ENCODE results near the gene KIF3B.

KIF3B gene

GRCh38 chr20:32289661-32290431 lies 12.4 kb downstream of the KIF3B start:
- no peak for TF ChIP-seq TAF1 (IDR thresholded peaks at IDR 0.05; ENCODE audit: low read depth)
- TF ChIP-seq REST (IDR thresholded peaks at IDR 0.05; ENCODE audit: low read depth), result no peak
- TF ChIP-seq USF1 (IDR thresholded peaks at IDR 0.05), result no peak
- no peak for TF ChIP-seq EGR1 (IDR thresholded peaks at IDR 0.05)
- TF ChIP-seq NFIC (IDR thresholded peaks at IDR 0.05), result no peak
- no peak for TF ChIP-seq CEBPB (IDR thresholded peaks at IDR 0.05)
- TF ChIP-seq TCF12 (IDR thresholded peaks at IDR 0.05; ENCODE audit: low read depth), result no peak
- no peak for TF ChIP-seq MAX (IDR thresholded peaks at IDR 0.05)
- TF ChIP-seq YY1 (IDR thresholded peaks at IDR 0.05; ENCODE audit: low read depth), result no peak
- no peak for TF ChIP-seq ZBTB7A (IDR thresholded peaks at IDR 0.05; ENCODE audit: low read depth)
- TF ChIP-seq EP300 (IDR thresholded peaks at IDR 0.05; ENCODE audit: borderline replicate concordance), result no peak
- no peak for TF ChIP-seq CREB1 (IDR thresholded peaks at IDR 0.05; ENCODE audit: low read depth)
- no peak for TF ChIP-seq FOXM1 (IDR thresholded peaks at IDR 0.05; ENCODE audit: borderline replicate concordance, low read depth)
- no peak for TF ChIP-seq TEAD4 (IDR thresholded peaks at IDR 0.05)
- TF ChIP-seq RAD21 (IDR thresholded peaks at IDR 0.05; ENCODE audit: low read depth), result no peak

- TF ChIP-seq REST (IDR thresholded peaks at IDR 0.05; ENCODE audit: low read depth), result no peak
- TF ChIP-seq ZBTB7A (IDR thresholded peaks at IDR 0.05; ENCODE audit: low read depth), result no peak
Observed at GRCh38 chr20:32291166-32291565, 13.7 kb downstream of the KIF3B start.

- TF ChIP-seq TCF12 (IDR thresholded peaks at IDR 0.05; ENCODE audit: low read depth) (no peak), REST (IDR thresholded peaks at IDR 0.05; ENCODE audit: low read depth) (no peak), EP300 (IDR thresholded peaks at IDR 0.05; ENCODE audit: borderline replicate concordance) (no peak), CEBPB (IDR thresholded peaks at IDR 0.05) (no peak), CREB1 (IDR thresholded peaks at IDR 0.05; ENCODE audit: low read depth) (no peak), TEAD4 (IDR thresholded peaks at IDR 0.05) (no peak), ZBTB7A (IDR thresholded peaks at IDR 0.05; ENCODE audit: low read depth) (no peak), NFIC (IDR thresholded peaks at IDR 0.05) (no peak), TAF1 (IDR thresholded peaks at IDR 0.05; ENCODE audit: low read depth) (no peak), USF1 (IDR thresholded peaks at IDR 0.05) (no peak), FOXM1 (IDR thresholded peaks at IDR 0.05; ENCODE audit: borderline replicate concordance, low read depth) (no peak), MAX (IDR thresholded peaks at IDR 0.05) (no peak), YY1 (IDR thresholded peaks at IDR 0.05; ENCODE audit: low read depth) (no peak)
Observed at GRCh38 chr20:32292548-32292947, 15.1 kb downstream of the KIF3B start.

GRCh38 chr20:32294071-32294470 lies 16.6 kb downstream of the KIF3B start:
- TF ChIP-seq TCF12 (IDR thresholded peaks at IDR 0.05; ENCODE audit: low read depth) (no peak), MAX (IDR thresholded peaks at IDR 0.05) (no peak), NFIC (IDR thresholded peaks at IDR 0.05) (no peak), YY1 (IDR thresholded peaks at IDR 0.05; ENCODE audit: low read depth) (no peak), REST (IDR thresholded peaks at IDR 0.05; ENCODE audit: low read depth) (no peak), TAF1 (IDR thresholded peaks at IDR 0.05; ENCODE audit: low read depth) (no peak), EP300 (IDR thresholded peaks at IDR 0.05; ENCODE audit: borderline replicate concordance) (no peak), FOXM1 (IDR thresholded peaks at IDR 0.05; ENCODE audit: borderline replicate concordance, low read depth) (no peak), CREB1 (IDR thresholded peaks at IDR 0.05; ENCODE audit: low read depth) (no peak), CEBPB (IDR thresholded peaks at IDR 0.05) (no peak), RAD21 (IDR thresholded peaks at IDR 0.05; ENCODE audit: low read depth) (no peak), USF1 (IDR thresholded peaks at IDR 0.05) (no peak), TEAD4 (IDR thresholded peaks at IDR 0.05) (no peak)
